Sigmoid colon (tissue), 7 donors: ENCODE measurements around the gene CTAGE4. TPM values are rescaled to one million over a fixed set of nuclear protein-coding genes. Genes with fewer than 3 reads are reported as not detected.
"Not testable (repeated sequence)": the region's sequence is repeated elsewhere in the genome, so short reads cannot be mapped to it uniquely, and the experiment has no call there.

Experiments
- DNase-seq: peaks from one replicate; pipeline ENCODE4 v3.0.0-alpha.2; 2019
- H3K27ac ChIP-seq, 4 donors: fragments of 200-600 bp; sonication (generic); one replicate each; pipeline ENCODE4 v1.5.1; 2016 to 2019; ENCODE audit warnings: mild to moderate bottlenecking in 1 of 4
- H3K27me3 ChIP-seq, 3 donors: fragments of 200-600 bp; sonication (generic); one replicate each; pipeline ENCODE4 v1.5.1; 2019; ENCODE audit warnings: mild to moderate bottlenecking in 1 of 3
- H3K36me3 ChIP-seq, 4 donors: fragments of 200-600 bp; sonication (generic); one replicate each; pipeline ENCODE4 v1.5.1; 2016 to 2019
- H3K4me1 ChIP-seq, 4 donors: fragments of 200-600 bp; sonication (generic); one replicate each; pipeline ENCODE4 v1.5.1; 2017 to 2019
- H3K4me3 ChIP-seq, 4 donors: fragments of 200-600 bp; sonication (generic); one replicate each; pipeline ENCODE4 v1.5.1; 2017 to 2019; ENCODE audit warnings: mild to moderate bottlenecking in 2 of 4, moderate library complexity in 1 of 4
- H3K9me3 ChIP-seq, 4 donors: fragments of 200-600 bp in 3 of 4; sonication (generic) in 3 of 4; one replicate each; pipeline versions ENCODE4 v1.5.1 to v1.6.1; 2013 to 2019
- WGBS, 2 donors: extraction: QIAGEN DNeasy Blood & Tissue Kit; methylation state at CpG; one replicate each; pipeline ENCODE4 v1.1.7; 2013; 5-methylcytosine and 5-hydroxymethylcytosine counted together
- intact Hi-C: fragments of 100-400 bp; cut with DNase I; formaldehyde crosslinking; loops from one replicate; pipeline ENCODE4 v1.15.1; 2023
- polyA plus RNA-seq, 3 donors: library from polyadenylated mRNA; stranded (reverse); fragments of 200-250 nt; gene quantifications; one replicate each; pipeline ENCODE4 v1.2.3, GENCODE V29; 2013
- total RNA-seq, 4 donors: library from RNA; depleted of rRNA; stranded (reverse); fragments of >200 nt; gene quantifications; one replicate each; pipeline ENCODE4 v1.1.0, GENCODE V29; 2016
- donor health status: healthy with polysubstance abuse.
- donor health status: Bipolar disorder and iron deficiency.
- donor health status: healthy.

Gene CTAGE4
- total and polyA plus RNA-seq, 7 donors = 0.49 to 3.0 (median 1.7) TPM

DNA sequence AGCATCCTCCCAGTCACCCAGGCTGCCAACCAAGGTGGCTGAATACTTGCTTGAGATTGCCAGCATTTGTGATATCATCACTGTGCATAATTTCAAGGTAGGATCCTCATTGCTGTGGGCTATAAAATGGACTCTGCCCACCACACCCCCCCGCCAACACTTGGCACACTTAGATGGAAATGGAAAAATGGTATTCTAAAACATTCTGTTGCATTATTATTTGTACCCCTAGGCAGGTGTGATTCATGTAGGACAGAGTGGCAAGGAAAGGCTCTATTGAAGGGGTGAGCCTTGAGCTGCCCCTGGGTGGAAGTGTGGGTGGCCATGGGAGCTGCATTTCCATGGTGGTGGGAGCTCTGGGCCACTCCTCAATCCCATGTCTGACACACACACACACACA is 35.3 kb downstream of the CTAGE4 start:
- H3K27me3 ChIP-seq, H3K27ac ChIP-seq, H3K4me3 ChIP-seq, intact Hi-C loops, H3K36me3 ChIP-seq, H3K9me3 ChIP-seq, H3K4me1 ChIP-seq, DNase-seq: not testable (repeated sequence)
- 94 to 95% methylated on average over 1 of the region's 1 CpG for WGBS, 2 donors

GRCh38 chr7:144219149-144219548 is 35.9 kb downstream of the CTAGE4 start:
- H3K27ac ChIP-seq, H3K4me3 ChIP-seq, H3K9me3 ChIP-seq, H3K36me3 ChIP-seq, DNase-seq, H3K4me1 ChIP-seq, intact Hi-C loops, H3K27me3 ChIP-seq: not testable (repeated sequence)
- WGBS, 2 donors = no CpG with 5 or more reads among the region's 4 CpGs

- H3K27ac ChIP-seq, H3K36me3 ChIP-seq, H3K4me3 ChIP-seq, DNase-seq, H3K9me3 ChIP-seq, intact Hi-C loops, H3K27me3 ChIP-seq, H3K4me1 ChIP-seq: not testable (repeated sequence)
Measured at GRCh38 chr7:144220531-144220930, 37.3 kb downstream of the CTAGE4 start.

DNA sequence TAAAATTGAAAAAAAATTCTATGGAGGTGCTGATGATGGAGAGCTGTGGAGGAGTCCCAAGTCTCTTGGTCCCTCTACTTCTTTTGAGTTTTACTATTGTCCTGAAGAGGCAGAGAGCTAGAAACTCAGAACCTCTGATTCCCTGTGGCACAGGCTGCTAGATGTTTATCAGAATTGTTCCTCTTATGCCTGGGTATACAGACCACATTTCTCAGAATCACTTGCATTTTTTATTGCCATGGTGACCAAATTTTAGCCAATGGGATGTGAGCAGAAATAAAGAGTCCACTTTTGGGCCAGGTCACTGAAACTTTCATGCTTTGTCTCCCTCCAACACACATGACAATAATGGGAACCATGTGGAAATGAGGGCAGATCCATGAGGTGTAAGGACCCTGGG is 40.4 kb downstream of the CTAGE4 start:
- H3K27ac ChIP-seq, H3K9me3 ChIP-seq, DNase-seq, intact Hi-C loops, H3K36me3 ChIP-seq, H3K27me3 ChIP-seq, H3K4me1 ChIP-seq, H3K4me3 ChIP-seq: not testable (repeated sequence)

DNA sequence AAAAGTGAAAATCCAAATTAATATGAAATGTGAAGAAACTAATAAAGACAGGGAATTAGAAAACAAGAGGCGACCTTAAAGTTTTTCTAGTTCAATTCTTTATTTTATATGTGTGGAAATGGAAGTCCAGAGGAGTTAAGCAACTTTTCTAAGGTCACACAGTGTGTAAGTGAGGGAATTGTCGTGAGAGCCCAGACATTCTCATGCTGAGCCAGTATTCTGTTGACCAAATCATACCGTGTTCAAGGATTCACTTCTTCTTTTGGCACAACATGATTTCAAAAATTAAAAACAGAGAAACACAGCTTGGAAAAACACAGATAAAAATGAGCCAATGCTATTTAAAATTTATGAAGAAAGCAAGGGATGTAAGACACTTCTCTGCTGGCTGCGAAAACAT is 43.6 kb downstream of the CTAGE4 start:
- DNase-seq, H3K27ac ChIP-seq, H3K36me3 ChIP-seq, H3K4me1 ChIP-seq, H3K4me3 ChIP-seq, H3K9me3 ChIP-seq, H3K27me3 ChIP-seq, intact Hi-C loops: not testable (repeated sequence)
- WGBS, 2 donors = 84 to 87% methylated on average over 3 of the region's 4 CpGs

DNA sequence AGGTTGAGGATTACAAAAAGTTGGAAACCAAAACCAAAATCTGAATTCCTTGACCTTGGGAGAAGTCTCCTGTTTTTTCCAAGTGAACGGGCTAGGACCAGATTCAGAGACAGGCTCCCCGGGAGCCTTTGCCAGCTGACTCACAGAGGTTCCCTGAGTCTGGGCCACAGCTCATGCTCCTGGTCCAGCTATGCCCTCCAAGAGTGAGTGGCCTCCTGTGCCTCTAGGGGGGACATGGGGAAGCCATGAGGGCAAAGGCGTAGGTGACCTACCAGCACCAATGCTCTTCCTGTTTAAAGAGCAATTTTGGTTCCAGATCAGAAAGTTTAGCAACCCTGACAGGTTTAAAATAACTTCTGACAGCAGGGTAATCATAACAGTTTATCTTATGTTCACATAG is 45.5 kb downstream of the CTAGE4 start:
- H3K9me3 ChIP-seq, H3K27ac ChIP-seq, H3K27me3 ChIP-seq, H3K4me3 ChIP-seq, H3K36me3 ChIP-seq, H3K4me1 ChIP-seq, intact Hi-C loops, DNase-seq: not testable (repeated sequence)
- 84 to 97% methylated on average over 1 of the region's 3 CpGs for WGBS, 2 donors

DNA sequence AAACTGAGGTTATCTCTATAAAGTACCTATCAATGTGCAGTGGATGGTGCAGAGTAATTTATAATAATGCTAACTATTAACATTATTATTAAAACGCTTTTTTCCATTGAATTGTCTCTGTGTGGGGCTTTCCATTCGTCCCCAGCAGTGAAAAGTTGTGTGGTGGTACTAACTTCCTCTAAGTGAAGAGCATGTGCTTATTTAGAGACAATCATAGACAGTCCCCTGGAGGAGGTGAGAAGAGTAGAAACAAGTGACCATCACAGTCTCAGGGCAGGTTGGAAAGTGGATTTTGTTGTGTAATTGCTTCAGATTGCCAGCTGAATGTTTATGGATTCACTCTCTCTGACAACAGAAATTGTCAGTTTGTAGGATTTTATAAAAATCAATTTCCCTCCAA is 47.8 kb downstream of the CTAGE4 start:
- no CpG with 5 or more reads among the region's 2 CpGs for WGBS, 2 donors
- H3K27me3 ChIP-seq, intact Hi-C loops: not testable (repeated sequence)

GRCh38 chr7:144233039-144233438 is 49.8 kb downstream of the CTAGE4 start:
- H3K36me3 ChIP-seq, H3K27ac ChIP-seq, H3K27me3 ChIP-seq, H3K9me3 ChIP-seq, DNase-seq, intact Hi-C loops, H3K4me1 ChIP-seq, H3K4me3 ChIP-seq: not testable (repeated sequence)
- 96 to 98% methylated on average over 1 of the region's 1 CpG for WGBS, 2 donors

More for the DNA sequence above, 47.8 kb downstream of the CTAGE4 start:
- not testable (repeated sequence) for H3K4me3 ChIP-seq, DNase-seq, H3K4me1 ChIP-seq, H3K9me3 ChIP-seq, H3K36me3 ChIP-seq, H3K27ac ChIP-seq

Other genes starting within 250 kb of the CTAGE4 start
- gene OR2F2, start 248.2 kb upstream of the CTAGE4 start, total RNA-seq = not detected
- gene OR2F2, start 248.2 kb upstream of the CTAGE4 start, polyA plus RNA-seq = not detected
- gene OR2F1, start 228.6 kb upstream of the CTAGE4 start, total RNA-seq = not detected
- gene OR2F1, start 228.6 kb upstream of the CTAGE4 start, polyA plus RNA-seq = not detected
- gene OR6B1, start 183.1 kb upstream of the CTAGE4 start, total RNA-seq = not detected
- gene OR6B1, start 183.1 kb upstream of the CTAGE4 start, polyA plus RNA-seq = not detected
- not detected for gene OR2A5, start 134.5 kb upstream of the CTAGE4 start, total RNA-seq
- gene OR2A5, start 134.5 kb upstream of the CTAGE4 start, polyA plus RNA-seq = not detected
- not detected for gene OR2A25, start 113.7 kb upstream of the CTAGE4 start, total RNA-seq
- gene OR2A25, start 113.7 kb upstream of the CTAGE4 start, polyA plus RNA-seq = not detected
- gene OR2A12, start 97.2 kb upstream of the CTAGE4 start, total RNA-seq = not detected
- gene OR2A12, start 97.2 kb upstream of the CTAGE4 start, polyA plus RNA-seq = not detected
- not detected for gene OR2A2, start 73.9 kb upstream of the CTAGE4 start, total RNA-seq
- gene OR2A2, start 73.9 kb upstream of the CTAGE4 start, polyA plus RNA-seq = not detected
- not detected for gene OR2A14, start 60.3 kb upstream of the CTAGE4 start, total RNA-seq
- not detected for gene OR2A14, start 60.3 kb upstream of the CTAGE4 start, polyA plus RNA-seq
- 1 to 10 TPM in 3 of 4 donors, under 1 TPM in 1; 0.54 to 2.9 (median 2.2) TPM for gene ARHGEF35, start 12.4 kb downstream of the CTAGE4 start, total RNA-seq
- gene ARHGEF35, start 12.4 kb downstream of the CTAGE4 start, polyA plus RNA-seq = 10 to 100 TPM; 34.7 to 60.6 (median 36.0) TPM
- under 1 TPM in 2 of 4 donors, not detected in 2; 0.16 to 0.28 TPM for gene OR2A42, start 56.1 kb downstream of the CTAGE4 start, total RNA-seq
- under 1 TPM in 1 of 3 donors, not detected in 2; 0.06 TPM for gene OR2A42, start 56.1 kb downstream of the CTAGE4 start, polyA plus RNA-seq
- 1 to 10 TPM in 2 of 4 donors, under 1 TPM in 2; 0.33 to 2.9 (median 1.1) TPM for gene OR2A7, start 81.3 kb downstream of the CTAGE4 start, total RNA-seq
- gene OR2A7, start 81.3 kb downstream of the CTAGE4 start, polyA plus RNA-seq = 1 to 10 TPM in 2 of 3 donors, under 1 TPM in 1; 0.60 to 8.6 (median 3.5) TPM
- gene CTAGE8, start 85.8 kb downstream of the CTAGE4 start, total RNA-seq = 1 to 10 TPM in 1 of 4 donors, under 1 TPM in 1, not detected in 2; 0.49 to 1.7 TPM
- gene CTAGE8, start 85.8 kb downstream of the CTAGE4 start, polyA plus RNA-seq = 1 to 10 TPM in 2 of 3 donors, not detected in 1; 1.2 to 5.0 TPM
- gene OR2A1, start 129.0 kb downstream of the CTAGE4 start, total RNA-seq = under 1 TPM in 3 of 4 donors, not detected in 1; 0.14 to 0.36 (median 0.16) TPM
- gene OR2A1, start 129.0 kb downstream of the CTAGE4 start, polyA plus RNA-seq = under 1 TPM in 1 of 3 donors, not detected in 2; 0.06 TPM
- 10 to 100 TPM in 1 of 4 donors, 1 to 10 TPM in 3; 4.9 to 10.9 (median 6.2) TPM for gene ARHGEF5, start 171.9 kb downstream of the CTAGE4 start, total RNA-seq
- 10 to 100 TPM; 27.6 to 47.6 (median 31.1) TPM for gene ARHGEF5, start 171.9 kb downstream of the CTAGE4 start, polyA plus RNA-seq
- gene NOBOX, start 220.2 kb downstream of the CTAGE4 start, total RNA-seq = not detected
- not detected for gene NOBOX, start 220.2 kb downstream of the CTAGE4 start, polyA plus RNA-seq